ENCODE results near the gene E2F2. TPM values are rescaled to one million over a fixed set of nuclear protein-coding genes. Genes with fewer than 3 reads are reported as not detected.
A peak's percentile ranks its signal among the peaks of the same experiment; 100 is the strongest.

Gene E2F2
- total and polyA plus RNA-seq, 2 of the 13 experiments (the other 11 are each of a cell fraction or from before 2014, with no cell fraction given): 0.65 to 6.6 TPM

GRCh38 chr1:23555986-23556634, 25.1 kb upstream of the E2F2 start (continued):
- TF ChIP-seq, protein P1, sequence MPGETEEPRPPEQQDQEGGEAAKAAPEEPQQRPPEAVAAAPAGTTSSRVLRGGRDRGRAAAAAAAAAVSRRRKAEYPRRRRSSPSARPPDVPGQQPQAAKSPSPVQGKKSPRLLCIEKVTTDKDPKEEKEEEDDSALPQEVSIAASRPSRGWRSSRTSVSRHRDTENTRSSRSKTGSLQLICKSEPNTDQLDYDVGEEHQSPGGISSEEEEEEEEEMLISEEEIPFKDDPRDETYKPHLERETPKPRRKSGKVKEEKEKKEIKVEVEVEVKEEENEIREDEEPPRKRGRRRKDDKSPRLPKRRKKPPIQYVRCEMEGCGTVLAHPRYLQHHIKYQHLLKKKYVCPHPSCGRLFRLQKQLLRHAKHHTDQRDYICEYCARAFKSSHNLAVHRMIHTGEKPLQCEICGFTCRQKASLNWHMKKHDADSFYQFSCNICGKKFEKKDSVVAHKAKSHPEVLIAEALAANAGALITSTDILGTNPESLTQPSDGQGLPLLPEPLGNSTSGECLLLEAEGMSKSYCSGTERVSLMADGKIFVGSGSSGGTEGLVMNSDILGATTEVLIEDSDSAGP (CRISPR knock-in tag; IDR thresholded peaks at IDR 0.05; ENCODE audit: borderline replicate concordance): no peak
- TF ChIP-seq GMEB1 (CRISPR knock-in tag; IDR thresholded peaks at IDR 0.05; ENCODE audit: borderline replicate concordance) (no peak), SSRP1 (CRISPR knock-in tag; IDR thresholded peaks at IDR 0.05) (peak; percentile 76; the same call in 1 of the 2 replicates), SP4 (CRISPR knock-in tag; IDR thresholded peaks at IDR 0.05) (no peak), SP140L (CRISPR knock-in tag; IDR thresholded peaks at IDR 0.05; ENCODE audit: borderline replicate concordance) (0 out of 2 replicates have a peak, but pooled peaks have one; percentile 49), HOXA5 (CRISPR knock-in tag; IDR thresholded peaks at IDR 0.05) (no peak), HMGXB4 (CRISPR knock-in tag; IDR thresholded peaks at IDR 0.05; ENCODE audit: borderline replicate concordance in 1 of 2, low read depth in 1 of 2) (0 out of 4 replicates have a peak, but pooled peaks of 1 of the 2 experiments have one; percentile 24), RBM22 (optimal IDR thresholded peaks at IDR 0.05; ENCODE audit: low read length) (no peak), TEF (CRISPR knock-in tag; IDR thresholded peaks at IDR 0.05) (no peak), ZSCAN21 (CRISPR knock-in tag; IDR thresholded peaks at IDR 0.05; ENCODE audit: borderline replicate concordance) (no peak), RXRB (CRISPR knock-in tag; IDR thresholded peaks at IDR 0.05; ENCODE audit: borderline replicate concordance) (0 out of 2 replicates have a peak, but pooled peaks have one; percentile 14), TP53 (CRISPR knock-in tag; conservative IDR thresholded peaks at IDR 0.05) (no peak), ZNF761 (CRISPR knock-in tag; conservative IDR thresholded peaks at IDR 0.05) (no peak), ZNF225 (CRISPR knock-in tag; IDR thresholded peaks at IDR 0.05) (no peak), MEF2D (CRISPR knock-in tag; IDR thresholded peaks at IDR 0.05) (no peak), SALL1 (CRISPR knock-in tag; IDR thresholded peaks at IDR 0.05) (peak; percentile 42; the same call in 1 of the 2 replicates), TARDBP (CRISPR knock-in tag; IDR thresholded peaks at IDR 0.05) (peak; percentile 65; the same call in 1 of the 2 replicates)
- TF ChIP-seq, protein P2, sequence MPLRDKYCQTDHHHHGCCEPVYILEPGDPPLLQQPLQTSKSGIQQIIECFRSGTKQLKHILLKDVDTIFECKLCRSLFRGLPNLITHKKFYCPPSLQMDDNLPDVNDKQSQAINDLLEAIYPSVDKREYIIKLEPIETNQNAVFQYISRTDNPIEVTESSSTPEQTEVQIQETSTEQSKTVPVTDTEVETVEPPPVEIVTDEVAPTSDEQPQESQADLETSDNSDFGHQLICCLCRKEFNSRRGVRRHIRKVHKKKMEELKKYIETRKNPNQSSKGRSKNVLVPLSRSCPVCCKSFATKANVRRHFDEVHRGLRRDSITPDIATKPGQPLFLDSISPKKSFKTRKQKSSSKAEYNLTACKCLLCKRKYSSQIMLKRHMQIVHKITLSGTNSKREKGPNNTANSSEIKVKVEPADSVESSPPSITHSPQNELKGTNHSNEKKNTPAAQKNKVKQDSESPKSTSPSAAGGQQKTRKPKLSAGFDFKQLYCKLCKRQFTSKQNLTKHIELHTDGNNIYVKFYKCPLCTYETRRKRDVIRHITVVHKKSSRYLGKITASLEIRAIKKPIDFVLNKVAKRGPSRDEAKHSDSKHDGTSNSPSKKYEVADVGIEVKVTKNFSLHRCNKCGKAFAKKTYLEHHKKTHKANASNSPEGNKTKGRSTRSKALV (CRISPR knock-in tag; IDR thresholded peaks at IDR 0.05): no peak
- TF ChIP-seq, protein P3, sequence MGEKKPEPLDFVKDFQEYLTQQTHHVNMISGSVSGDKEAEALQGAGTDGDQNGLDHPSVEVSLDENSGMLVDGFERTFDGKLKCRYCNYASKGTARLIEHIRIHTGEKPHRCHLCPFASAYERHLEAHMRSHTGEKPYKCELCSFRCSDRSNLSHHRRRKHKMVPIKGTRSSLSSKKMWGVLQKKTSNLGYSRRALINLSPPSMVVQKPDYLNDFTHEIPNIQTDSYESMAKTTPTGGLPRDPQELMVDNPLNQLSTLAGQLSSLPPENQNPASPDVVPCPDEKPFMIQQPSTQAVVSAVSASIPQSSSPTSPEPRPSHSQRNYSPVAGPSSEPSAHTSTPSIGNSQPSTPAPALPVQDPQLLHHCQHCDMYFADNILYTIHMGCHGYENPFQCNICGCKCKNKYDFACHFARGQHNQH (CRISPR knock-in tag; IDR thresholded peaks at IDR 0.05): 0 out of 2 replicates have a peak, but pooled peaks have one; percentile 30

Measured in HepG2 (cell line).